ENCODE measurements around the gene OR8B12. TPM values are rescaled to one million over a fixed set of nuclear protein-coding genes. Genes with fewer than 3 reads are reported as not detected.
"Not testable (repeated sequence)": the region's sequence is repeated elsewhere in the genome, so short reads cannot be mapped to it uniquely, and the experiment has no call there.

Gene OR8B12

DNA sequence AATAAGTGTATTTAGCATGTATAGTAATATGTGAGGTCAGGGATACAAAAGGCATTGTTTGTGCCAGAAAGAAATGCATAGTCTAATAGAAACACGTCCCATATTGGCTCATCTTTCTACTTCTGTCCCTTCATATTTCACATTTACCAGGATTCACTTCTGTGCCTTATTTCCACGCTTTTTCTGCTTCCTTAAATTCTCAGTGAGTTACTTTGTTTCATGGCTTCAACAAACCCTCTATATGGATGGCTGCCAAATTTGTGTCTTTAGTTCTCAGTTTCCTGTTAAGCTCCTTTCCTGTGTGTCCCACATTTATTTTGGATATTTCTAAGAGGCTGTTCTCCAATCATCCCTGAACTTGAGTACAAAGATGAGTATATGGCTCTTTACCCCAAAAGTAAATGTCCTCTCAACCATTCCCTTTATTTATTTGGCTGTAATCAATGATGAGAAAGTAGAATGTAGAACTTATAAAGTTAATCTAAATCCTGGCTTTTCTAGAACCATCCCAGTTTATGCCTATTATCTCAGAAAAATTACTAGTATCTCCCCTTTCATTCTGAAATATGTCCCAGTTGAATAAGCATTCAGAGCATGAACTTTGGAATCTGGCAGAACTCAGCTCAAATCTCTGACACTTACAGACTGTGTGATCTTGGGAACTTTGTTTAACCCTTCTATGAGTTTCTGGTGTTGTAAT lies 23.5 kb downstream of the OR8B12 start:
- Histone ChIP-seq H3K9me3 (replicated peaks; ENCODE audit: low read length) (no peaks in the 10 kb centered on the region), H3K4me3 (ENCODE audit: low read length) (no peak overlapping the region), H3K4me2 (ENCODE audit: low read length) (no peak overlapping the region), H3K9ac (ENCODE audit: low read depth, low read length) (no peak overlapping the region), H3K27me3 (ENCODE audit: control insufficient read depth, insufficient read depth, low read length) (peaks cover 15% of the 10 kb centered on the region), H3K4me1 (ENCODE audit: control insufficient read depth, insufficient read depth, low read length) (no peaks in the 10 kb centered on the region), H3K36me3 (ENCODE audit: insufficient read depth, low read length) (no peaks in the 10 kb centered on the region)

- peaks cover 12% of the 10 kb centered on the region for H3K27me3 ChIP-seq (ENCODE audit: control insufficient read depth, insufficient read depth, low read length)
- H3K9me3 ChIP-seq (replicated peaks; ENCODE audit: low read length): no peaks in the 10 kb centered on the region
- H3K9ac ChIP-seq (ENCODE audit: low read depth, low read length): no peak overlapping the region
- no peaks in the 10 kb centered on the region for H3K4me1 ChIP-seq (ENCODE audit: control insufficient read depth, insufficient read depth, low read length)
- no peak overlapping the region for H3K4me2 ChIP-seq (ENCODE audit: low read length)
- H3K4me3 ChIP-seq (ENCODE audit: low read length): no peak overlapping the region
- H3K36me3 ChIP-seq (ENCODE audit: insufficient read depth, low read length): no peaks in the 10 kb centered on the region
Measured at GRCh38 chr11:124518989-124519451, 24.4 kb downstream of the OR8B12 start.

GRCh38 chr11:124517314-124517713 lies 26.1 kb downstream of the OR8B12 start:
- Histone ChIP-seq H3K9ac (ENCODE audit: low read depth, low read length) (no peak overlapping the region), H3K4me2 (ENCODE audit: low read length) (no peak overlapping the region), H3K9me3 (replicated peaks; ENCODE audit: low read length) (no peaks in the 10 kb centered on the region), H3K4me1 (ENCODE audit: control insufficient read depth, insufficient read depth, low read length) (no peaks in the 10 kb centered on the region), H3K4me3 (ENCODE audit: low read length) (no peak overlapping the region), H3K27me3 (ENCODE audit: control insufficient read depth, insufficient read depth, low read length) (peaks cover 15% of the 10 kb centered on the region), H3K36me3 (ENCODE audit: insufficient read depth, low read length) (no peaks in the 10 kb centered on the region)

- H3K9ac ChIP-seq (ENCODE audit: low read depth, low read length); H3K27me3 ChIP-seq (ENCODE audit: control insufficient read depth, insufficient read depth, low read length); H3K4me2 ChIP-seq (ENCODE audit: low read length); H3K4me1 ChIP-seq (ENCODE audit: control insufficient read depth, insufficient read depth, low read length); H3K4me3 ChIP-seq (ENCODE audit: low read length); H3K36me3 ChIP-seq (ENCODE audit: insufficient read depth, low read length); H3K9me3 ChIP-seq (replicated peaks; ENCODE audit: low read length): not testable (repeated sequence)
Measured at GRCh38 chr11:124514675-124515074, 28.8 kb downstream of the OR8B12 start.

DNA sequence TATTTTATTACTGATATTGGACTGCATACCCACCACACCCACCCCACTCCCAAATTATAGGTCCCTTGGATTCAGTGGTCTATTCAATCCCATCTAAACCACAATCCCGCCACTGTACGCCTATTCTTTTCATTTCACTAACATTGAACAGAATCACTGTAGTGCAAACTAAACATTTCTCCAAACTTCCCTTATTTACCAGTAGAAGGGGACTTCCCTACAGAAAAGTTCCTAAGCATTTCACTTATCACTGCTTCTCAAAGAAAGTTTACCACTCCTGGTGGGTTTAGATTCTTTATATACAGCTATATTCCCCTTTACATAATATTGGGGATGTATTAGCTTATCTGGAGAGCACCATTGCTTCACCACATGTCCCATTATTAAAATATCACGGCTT lies 29.3 kb downstream of the OR8B12 start:
- Histone ChIP-seq H3K9ac (ENCODE audit: low read depth, low read length) (no peak overlapping the region), H3K9me3 (replicated peaks; ENCODE audit: low read length) (no peaks in the 10 kb centered on the region), H3K27me3 (ENCODE audit: control insufficient read depth, insufficient read depth, low read length) (peaks cover 4% of the 10 kb centered on the region), H3K4me2 (ENCODE audit: low read length) (no peak overlapping the region), H3K4me1 (ENCODE audit: control insufficient read depth, insufficient read depth, low read length) (no peaks in the 10 kb centered on the region), H3K4me3 (ENCODE audit: low read length) (no peak overlapping the region), H3K36me3 (ENCODE audit: insufficient read depth, low read length) (no peaks in the 10 kb centered on the region)

DNA sequence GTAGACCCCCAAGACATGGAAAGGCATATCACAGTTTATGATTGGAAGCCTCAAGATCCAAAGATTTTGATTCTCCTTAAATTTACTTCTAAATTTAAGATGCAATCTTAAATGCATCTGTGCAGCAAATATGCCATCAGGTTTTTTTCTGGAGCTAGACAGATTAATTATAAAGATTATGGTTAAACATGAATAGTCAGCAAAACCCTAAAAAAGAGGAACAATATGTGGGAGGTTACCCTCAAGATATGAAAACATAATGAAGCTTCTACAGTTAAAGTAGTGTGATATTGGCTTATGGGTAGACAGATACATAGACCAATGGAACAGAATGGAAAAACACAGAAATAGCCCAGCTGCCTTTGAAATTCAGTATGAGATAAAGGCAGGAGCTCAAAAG lies 31.7 kb downstream of the OR8B12 start:
- H3K4me2 ChIP-seq (ENCODE audit: low read length): no peak overlapping the region
- no peaks in the 10 kb centered on the region for H3K9me3 ChIP-seq (replicated peaks; ENCODE audit: low read length)
- H3K4me3 ChIP-seq (ENCODE audit: low read length): no peak overlapping the region
- H3K36me3 ChIP-seq (ENCODE audit: insufficient read depth, low read length): no peaks in the 10 kb centered on the region
- no peaks in the 10 kb centered on the region for H3K4me1 ChIP-seq (ENCODE audit: control insufficient read depth, insufficient read depth, low read length)
- H3K27me3 ChIP-seq (ENCODE audit: control insufficient read depth, insufficient read depth, low read length): peaks cover 4% of the 10 kb centered on the region
- H3K9ac ChIP-seq (ENCODE audit: low read depth, low read length): no peak overlapping the region

- no peak overlapping the region for H3K4me3 ChIP-seq (ENCODE audit: low read length)
- no peak overlapping the region for H3K4me2 ChIP-seq (ENCODE audit: low read length)
- peaks cover 4% of the 10 kb centered on the region for H3K27me3 ChIP-seq (ENCODE audit: control insufficient read depth, insufficient read depth, low read length)
- no peaks in the 10 kb centered on the region for H3K36me3 ChIP-seq (ENCODE audit: insufficient read depth, low read length)
- no peaks in the 10 kb centered on the region for H3K4me1 ChIP-seq (ENCODE audit: control insufficient read depth, insufficient read depth, low read length)
- no peak overlapping the region for H3K9ac ChIP-seq (ENCODE audit: low read depth, low read length)
- H3K9me3 ChIP-seq (replicated peaks; ENCODE audit: low read length): no peaks in the 10 kb centered on the region
Measured at GRCh38 chr11:124510279-124510678, 33.2 kb downstream of the OR8B12 start.

GRCh38 chr11:124499711-124500110 lies 43.7 kb downstream of the OR8B12 start:
- Histone ChIP-seq H3K9me3 (replicated peaks; ENCODE audit: low read length) (no peaks in the 10 kb centered on the region), H3K4me1 (ENCODE audit: control insufficient read depth, insufficient read depth, low read length) (no peaks in the 10 kb centered on the region), H3K4me2 (ENCODE audit: low read length) (no peak overlapping the region), H3K9ac (ENCODE audit: low read depth, low read length) (no peak overlapping the region), H3K4me3 (ENCODE audit: low read length) (no peak overlapping the region), H3K36me3 (ENCODE audit: insufficient read depth, low read length) (no peaks in the 10 kb centered on the region), H3K27me3 (ENCODE audit: control insufficient read depth, insufficient read depth, low read length) (no peaks in the 10 kb centered on the region)

DNA sequence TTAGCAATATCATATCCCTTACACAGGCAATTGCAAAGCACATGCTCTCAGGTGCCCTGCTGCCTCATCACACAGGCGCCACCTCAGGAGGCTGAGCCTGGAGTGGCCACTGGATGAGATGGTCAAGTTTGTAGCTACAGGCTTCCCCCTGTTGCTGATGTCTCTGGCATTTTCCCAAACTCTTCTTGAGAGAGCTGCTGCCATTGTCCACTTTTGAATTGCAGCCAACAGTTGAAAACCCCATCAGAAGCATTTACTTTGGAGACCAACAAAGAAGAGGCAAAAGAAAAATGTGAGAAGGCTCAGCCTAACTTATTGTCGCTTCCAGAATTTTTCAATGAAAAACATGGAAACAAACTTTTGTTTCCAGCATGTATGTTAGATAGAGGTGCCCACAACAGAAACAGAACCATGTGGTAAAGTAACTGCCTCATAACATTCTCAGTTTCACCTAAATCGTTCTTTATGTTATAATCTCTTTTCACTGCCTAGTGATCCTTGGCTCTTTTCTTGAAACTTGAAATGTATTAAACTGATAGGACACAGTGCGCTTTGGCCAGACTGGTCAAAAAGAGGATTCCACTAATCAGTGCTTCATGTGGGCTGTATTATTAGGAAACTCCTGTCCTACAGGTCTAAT lies 50.3 kb downstream of the OR8B12 start:
- Histone ChIP-seq H3K4me3 (ENCODE audit: low read length) (no peak overlapping the region), H3K4me2 (ENCODE audit: low read length) (no peak overlapping the region), H3K9ac (ENCODE audit: low read depth, low read length) (no peak overlapping the region), H3K36me3 (ENCODE audit: insufficient read depth, low read length) (no peaks in the 10 kb centered on the region), H3K9me3 (replicated peaks; ENCODE audit: low read length) (no peaks in the 10 kb centered on the region), H3K27me3 (ENCODE audit: control insufficient read depth, insufficient read depth, low read length) (peaks cover 8% of the 10 kb centered on the region), H3K4me1 (ENCODE audit: control insufficient read depth, insufficient read depth, low read length) (no peaks in the 10 kb centered on the region)

Small RNA genes within 50 kb of the gene (small RNA-seq; reads per million reads assigned to genes)
- not detected for gene OR8A3P

Measured in skeletal muscle satellite cell (primary cell).